Activated naive CD8-positive, alpha-beta T cell treated with anti-CD3 and anti-CD28 coated beads for 36 hours (primary cell): Measurements from ENCODE around the gene RASGRP3. TPM values are rescaled to one million over a fixed set of nuclear protein-coding genes. Genes with fewer than 3 reads are reported as not detected.
A peak's percentile ranks its signal among the peaks of the same experiment; 100 is the strongest.

ENCODE experiments used
- DNase-seq: peaks from one replicate; pipeline ENCODE4 v3.0.0; 2021
- H3K27ac Mint-ChIP-seq: one replicate; pipeline ENCODE4 v1.8.0; 2022; ENCODE audit warnings: mild to moderate bottlenecking, moderate library complexity, mixed read lengths
- H3K27me3 Mint-ChIP-seq: one replicate; pipeline ENCODE4 v1.8.0; 2022; ENCODE audit warnings: mild to moderate bottlenecking, mixed read lengths
- H3K36me3 Mint-ChIP-seq: one replicate; pipeline ENCODE4 v1.8.0; 2021; ENCODE audit warnings: mild to moderate bottlenecking, mixed read lengths
- H3K4me1 Mint-ChIP-seq: one replicate; pipeline ENCODE4 v1.8.0; 2021; ENCODE audit warnings: mixed read lengths
- H3K4me3 Mint-ChIP-seq: one replicate; pipeline ENCODE4 v1.8.0; 2022; ENCODE audit warnings: mild to moderate bottlenecking, moderate library complexity, mixed read lengths
- H3K9me3 Mint-ChIP-seq: one replicate; pipeline ENCODE4 v1.8.0; 2022; ENCODE audit warnings: mixed read lengths
- total RNA-seq, 2 experiments: library from RNA; stranded (reverse); gene quantifications; one replicate each; pipeline ENCODE4 v1.2.3, GENCODE V29; 2021

The RASGRP3 gene
- total RNA-seq, 2 experiments from 2014 or later, result 5.5 to 5.8 TPM

DNA sequence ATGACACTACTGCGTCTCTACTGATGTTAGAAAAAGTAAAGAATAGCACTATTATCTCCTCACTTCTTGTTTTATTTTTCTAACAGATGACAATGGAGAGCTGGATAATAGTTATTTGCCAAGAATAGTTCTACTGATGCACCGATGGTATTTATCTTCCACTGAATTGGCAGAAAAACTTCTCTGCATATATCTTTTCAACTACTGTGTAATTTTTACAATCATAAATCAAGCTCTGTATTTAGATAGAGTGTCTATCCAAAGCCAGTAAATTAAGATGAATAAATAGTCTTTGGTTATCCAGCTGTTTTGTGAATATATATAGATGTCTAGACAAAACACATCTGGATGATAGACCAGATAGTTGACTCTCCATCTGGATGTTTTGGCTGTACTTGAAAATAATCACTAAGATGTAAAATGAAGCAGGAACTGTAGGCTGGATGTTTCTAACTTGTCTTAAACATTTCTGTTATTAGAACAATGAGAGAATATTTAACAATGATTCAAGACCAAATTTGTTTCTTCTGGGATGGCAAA, 40.1 kb downstream of the RASGRP3 start:
- no peak for DNase-seq
- no peaks in the 10 kb centered on the region for H3K4me1 Mint-ChIP-seq
- H3K27me3 Mint-ChIP-seq, result no peaks in the 10 kb centered on the region
- H3K36me3 Mint-ChIP-seq, result peaks cover 6% of the 10 kb centered on the region
- no peak overlapping the region for H3K27ac Mint-ChIP-seq
- no peaks in the 10 kb centered on the region for H3K9me3 Mint-ChIP-seq
- H3K4me3 Mint-ChIP-seq, result no peak overlapping the region

DNA sequence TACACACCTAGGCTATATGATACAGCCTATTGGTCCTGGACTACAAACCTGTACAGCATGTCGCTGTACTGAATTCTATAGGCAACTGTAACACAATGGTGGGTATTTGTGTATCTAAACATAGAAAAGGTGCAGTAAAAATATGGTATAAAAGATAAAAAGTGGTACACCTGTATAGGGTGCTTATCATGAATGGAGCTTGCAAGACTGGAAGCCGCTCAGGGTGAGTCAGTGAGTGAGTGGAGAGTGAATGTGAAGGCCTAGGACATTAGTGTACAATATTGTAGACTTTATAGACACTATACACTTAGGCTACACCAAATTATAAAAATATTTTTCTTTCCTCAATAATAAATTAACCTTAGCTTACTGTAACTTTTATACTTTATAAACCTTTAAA, 41.8 kb downstream of the RASGRP3 start:
- Mint-ChIP-seq H3K4me3 (no peak overlapping the region), H3K27me3 (no peaks in the 10 kb centered on the region), H3K27ac (no peak overlapping the region), H3K4me1 (no peaks in the 10 kb centered on the region), H3K36me3 (peaks cover 7% of the 10 kb centered on the region), H3K9me3 (no peaks in the 10 kb centered on the region)
- DNase-seq, result no peak

DNA sequence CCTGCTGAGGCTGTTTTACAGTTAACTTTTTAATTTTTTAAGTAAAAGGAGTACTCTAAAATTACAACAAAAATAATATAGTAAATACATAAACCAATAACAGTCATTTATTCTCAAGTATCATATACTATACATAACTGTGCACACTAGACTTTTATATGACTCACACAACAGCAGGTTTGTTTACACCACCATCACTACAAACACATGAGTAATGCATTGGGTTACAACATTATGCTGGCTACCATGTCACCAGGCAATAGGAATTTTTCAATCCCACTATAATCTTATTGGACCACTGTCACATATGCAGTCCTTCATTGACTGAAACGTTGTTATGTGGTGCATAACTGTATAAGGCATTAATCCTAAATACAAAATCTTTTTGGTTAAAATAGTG, 42.5 kb downstream of the RASGRP3 start:
- no peak for DNase-seq
- Mint-ChIP-seq H3K4me1 (no peaks in the 10 kb centered on the region), H3K27ac (no peak overlapping the region), H3K9me3 (no peaks in the 10 kb centered on the region), H3K4me3 (no peak overlapping the region), H3K27me3 (no peaks in the 10 kb centered on the region), H3K36me3 (peaks cover 9% of the 10 kb centered on the region)

DNA sequence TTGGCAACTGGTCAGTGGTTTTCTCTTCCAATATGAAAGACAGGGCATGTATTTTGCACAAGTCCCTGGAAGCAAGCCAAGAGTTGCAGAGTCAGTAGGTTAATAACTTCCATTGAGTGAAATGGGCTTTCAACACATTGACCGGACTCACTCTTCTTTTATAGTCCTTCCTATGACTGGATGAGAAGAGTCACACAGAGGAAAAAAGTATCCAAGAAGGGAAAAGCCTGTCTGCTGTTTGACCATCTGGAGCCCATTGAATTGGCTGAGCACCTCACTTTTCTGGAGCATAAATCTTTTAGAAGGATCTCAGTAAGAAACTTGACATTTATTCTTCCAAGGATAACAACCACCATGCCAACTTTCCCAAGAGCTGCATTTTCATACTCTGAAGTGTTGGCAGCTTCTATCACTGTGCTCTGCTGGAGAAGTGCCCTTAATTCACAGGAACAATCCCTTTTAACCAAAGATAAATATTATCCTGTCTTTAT, 45.4 kb downstream of the RASGRP3 start:
- Mint-ChIP-seq H3K36me3 (peaks cover 5% of the 10 kb centered on the region), H3K9me3 (no peaks in the 10 kb centered on the region), H3K4me3 (no peak overlapping the region), H3K4me1 (peaks cover 12% of the 10 kb centered on the region), H3K27me3 (no peaks in the 10 kb centered on the region), H3K27ac (no peak overlapping the region)
- no peak for DNase-seq

DNA sequence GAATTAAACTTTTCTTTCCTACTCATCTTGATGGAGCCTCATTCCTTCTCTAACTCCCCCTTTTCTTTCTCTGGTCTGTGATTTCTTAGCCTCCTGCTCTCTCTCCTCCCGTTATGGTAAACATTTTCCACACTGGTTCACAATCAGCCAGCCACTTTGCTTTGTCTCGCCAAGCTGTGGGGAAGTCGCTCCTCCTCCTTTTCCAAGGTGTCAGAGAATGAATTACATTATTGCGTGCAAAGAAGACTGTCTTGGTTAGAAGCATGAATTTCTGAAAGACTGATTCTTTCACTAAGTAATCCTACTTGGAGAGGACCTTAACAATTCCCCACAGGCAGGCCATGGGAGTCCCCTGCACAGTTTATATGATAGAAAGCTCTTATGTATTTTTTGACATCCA, 46.1 kb downstream of the RASGRP3 start:
- no peaks in the 10 kb centered on the region for H3K9me3 Mint-ChIP-seq
- no peak for DNase-seq
- peaks cover 10% of the 10 kb centered on the region for H3K36me3 Mint-ChIP-seq
- H3K27me3 Mint-ChIP-seq, result no peaks in the 10 kb centered on the region
- no peak overlapping the region for H3K27ac Mint-ChIP-seq
- peaks cover 17% of the 10 kb centered on the region for H3K4me1 Mint-ChIP-seq
- no peak overlapping the region for H3K4me3 Mint-ChIP-seq

DNA sequence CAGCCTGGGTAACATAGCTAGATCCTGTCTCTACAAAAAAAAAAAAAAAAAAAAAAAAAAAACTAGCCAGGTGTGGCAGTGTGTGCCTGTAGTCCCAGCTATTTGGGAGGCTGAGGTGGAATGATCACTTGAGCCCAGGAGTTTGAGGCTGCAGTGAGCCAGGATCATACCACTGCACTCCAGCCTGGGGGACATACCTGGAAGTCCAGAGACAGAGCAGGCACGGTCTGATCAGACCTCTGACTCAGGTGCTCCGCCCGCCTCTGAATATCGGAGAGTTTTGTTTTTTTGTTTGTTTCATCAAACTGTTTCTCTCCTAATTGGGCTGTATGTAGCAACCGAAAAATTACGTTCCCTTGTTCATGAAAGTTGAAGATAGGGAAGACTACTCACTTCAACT, 49.2 kb downstream of the RASGRP3 start:
- no peak for DNase-seq
- Mint-ChIP-seq H3K36me3 (peaks cover 12% of the 10 kb centered on the region), H3K9me3 (no peaks in the 10 kb centered on the region), H3K27me3 (no peaks in the 10 kb centered on the region), H3K4me3 (no peak overlapping the region), H3K27ac (peak overlapping the region; percentile 81), H3K4me1 (peaks cover 30% of the 10 kb centered on the region)

DNA sequence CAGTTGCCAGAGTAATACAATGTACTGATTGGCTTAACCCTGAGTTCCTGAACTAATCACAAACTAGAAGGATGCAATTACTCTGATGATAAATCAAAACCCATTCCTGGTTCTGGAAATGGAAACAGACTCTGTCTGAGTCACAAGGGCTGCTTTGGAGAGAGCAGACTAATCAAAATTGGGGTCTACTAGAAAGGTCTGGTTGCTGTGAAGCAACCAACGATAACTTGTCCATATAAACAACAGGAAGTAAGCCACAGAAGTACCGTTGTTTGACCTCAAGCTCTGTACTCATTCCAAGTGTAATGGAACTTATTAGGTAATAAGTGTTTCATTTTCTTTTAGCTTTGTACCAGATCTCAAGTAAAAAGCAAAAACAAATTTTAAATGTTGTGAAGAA, 49.7 kb downstream of the RASGRP3 start:
- no peak for DNase-seq
- H3K27ac Mint-ChIP-seq, result peak overlapping the region; percentile 81
- no peaks in the 10 kb centered on the region for H3K27me3 Mint-ChIP-seq
- no peak overlapping the region for H3K4me3 Mint-ChIP-seq
- H3K9me3 Mint-ChIP-seq, result no peaks in the 10 kb centered on the region
- H3K36me3 Mint-ChIP-seq, result peaks cover 12% of the 10 kb centered on the region
- peaks cover 30% of the 10 kb centered on the region for H3K4me1 Mint-ChIP-seq

DNA sequence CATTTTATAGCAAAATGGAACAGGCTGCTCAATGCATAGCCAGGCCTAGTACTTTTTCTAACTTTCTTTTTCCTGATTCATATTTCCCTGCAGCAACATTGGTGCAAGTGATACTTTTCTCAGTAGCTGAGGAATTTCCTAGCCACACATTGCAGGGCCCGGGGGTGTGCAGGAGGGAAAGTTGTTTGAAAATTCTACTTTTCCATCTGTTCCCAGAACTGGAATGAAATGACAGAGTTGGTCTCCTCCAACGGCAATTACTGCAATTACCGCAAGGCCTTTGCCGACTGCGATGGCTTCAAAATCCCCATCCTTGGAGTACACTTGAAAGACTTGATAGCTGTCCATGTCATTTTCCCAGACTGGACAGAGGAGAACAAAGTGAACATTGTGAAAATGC, 50.5 kb downstream of the RASGRP3 start:
- no peak for DNase-seq
- Mint-ChIP-seq H3K4me1 (peaks cover 30% of the 10 kb centered on the region), H3K9me3 (no peaks in the 10 kb centered on the region), H3K27me3 (no peaks in the 10 kb centered on the region), H3K4me3 (no peak overlapping the region), H3K36me3 (peaks cover 12% of the 10 kb centered on the region), H3K27ac (peak overlapping the region; percentile 81)

DNA sequence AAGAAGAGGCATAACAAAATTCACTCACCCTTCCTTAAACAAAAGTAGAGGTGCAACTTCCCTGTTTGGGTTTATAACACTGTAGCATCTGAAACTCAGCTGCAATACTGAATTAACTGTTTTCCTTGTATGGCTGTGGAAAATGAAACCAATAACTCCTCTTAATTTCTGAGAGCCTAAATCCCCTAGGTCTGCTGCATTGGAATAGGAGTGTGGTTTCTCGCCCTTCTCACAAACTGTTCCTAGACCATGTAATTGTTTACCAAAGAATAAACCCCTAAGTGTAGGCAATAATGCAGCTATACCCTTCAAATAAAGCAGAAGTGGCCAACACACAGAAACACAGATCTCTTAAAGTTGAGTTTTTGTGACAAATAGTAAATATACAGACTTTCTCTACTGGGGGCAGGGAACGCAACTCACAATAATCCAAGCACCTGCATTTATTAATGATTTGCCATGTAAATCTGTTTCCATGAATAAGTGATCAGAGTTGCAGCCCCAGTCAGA, 52.0 kb downstream of the RASGRP3 start:
- Mint-ChIP-seq H3K4me1 (peaks cover 30% of the 10 kb centered on the region), H3K36me3 (peaks cover 10% of the 10 kb centered on the region), H3K27me3 (no peaks in the 10 kb centered on the region), H3K9me3 (no peaks in the 10 kb centered on the region), H3K4me3 (no peak overlapping the region), H3K27ac (peak overlapping the region; percentile 36)
- no peak for DNase-seq

DNA sequence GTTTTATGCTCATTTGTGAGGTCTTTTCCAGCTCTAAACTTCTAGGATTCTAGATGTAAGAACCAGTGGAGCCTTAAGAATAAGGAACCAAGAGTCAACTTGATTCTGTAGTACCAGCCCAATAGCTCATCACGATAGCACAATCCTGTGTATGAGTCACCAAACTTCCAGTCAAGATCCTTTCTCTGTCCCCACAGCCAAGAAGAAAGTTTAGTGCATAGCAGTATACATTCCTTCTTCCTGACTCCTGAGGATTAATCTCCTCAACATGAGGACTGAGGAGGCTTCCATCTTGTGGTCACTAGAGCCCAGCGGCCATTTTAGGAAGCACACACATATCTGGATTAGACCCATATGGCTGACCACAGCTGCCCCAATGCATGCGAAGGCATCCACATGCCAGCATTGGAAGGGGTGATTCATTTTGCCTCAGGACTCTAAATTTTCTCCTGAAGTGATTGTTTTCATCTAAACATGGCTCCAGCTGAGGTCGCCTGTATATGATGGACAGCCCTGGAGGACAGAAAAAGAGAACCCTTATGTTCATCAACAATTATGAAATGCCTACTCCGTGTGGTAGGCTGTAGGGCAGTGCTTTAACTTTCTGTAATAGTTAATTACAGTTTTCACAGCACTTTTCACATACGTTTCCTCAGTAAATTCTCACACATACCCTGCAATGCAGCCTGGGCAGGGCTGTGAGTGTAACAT, 53.5 kb downstream of the RASGRP3 start:
- no peak overlapping the region for H3K27ac Mint-ChIP-seq
- H3K9me3 Mint-ChIP-seq, result no peaks in the 10 kb centered on the region
- H3K4me1 Mint-ChIP-seq, result peaks cover 30% of the 10 kb centered on the region
- no peaks in the 10 kb centered on the region for H3K27me3 Mint-ChIP-seq
- no peak for DNase-seq
- H3K4me3 Mint-ChIP-seq, result no peak overlapping the region
- peaks cover 8% of the 10 kb centered on the region for H3K36me3 Mint-ChIP-seq

DNA sequence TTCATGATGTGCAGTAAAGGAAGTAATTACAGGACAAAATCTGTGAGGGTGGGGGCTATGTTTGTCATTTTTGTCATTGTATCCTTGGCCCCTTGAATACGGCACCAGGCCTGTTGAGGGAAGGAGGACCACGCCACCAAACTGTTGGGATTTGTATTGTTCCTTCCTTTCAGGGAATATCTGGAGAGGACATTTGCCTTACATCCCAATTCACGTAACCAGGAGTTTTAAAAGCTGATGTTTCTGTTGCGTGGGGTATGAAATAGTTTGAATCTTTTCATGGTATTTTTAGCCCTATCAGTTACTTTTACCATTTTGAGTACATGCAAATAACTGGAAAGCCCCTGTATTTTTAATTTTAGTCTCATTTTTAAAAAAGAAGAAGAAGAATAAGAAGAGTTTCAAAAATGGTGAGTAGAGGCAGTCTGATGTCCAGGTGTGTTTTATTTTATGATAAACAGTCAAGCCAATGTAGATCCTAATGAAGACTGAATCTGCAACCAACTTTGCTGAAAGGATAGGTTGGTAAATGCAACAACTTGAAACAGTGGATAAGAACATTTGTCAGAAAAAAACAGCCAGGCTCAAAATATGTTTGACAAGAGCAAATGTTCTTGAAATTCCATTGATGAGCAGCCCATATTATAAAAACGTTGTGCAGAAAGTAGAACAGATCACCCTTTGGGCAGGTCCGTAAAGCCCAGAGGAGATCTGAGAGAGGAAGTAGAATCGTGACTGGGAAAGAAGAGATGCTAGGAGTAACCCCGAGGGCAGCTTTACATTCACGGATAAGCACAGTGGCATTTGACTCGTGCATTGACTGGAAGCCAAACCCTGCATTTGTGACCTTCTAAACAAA, 54.5 kb downstream of the RASGRP3 start:
- no peak overlapping the region for H3K27ac Mint-ChIP-seq
- no peaks in the 10 kb centered on the region for H3K9me3 Mint-ChIP-seq
- H3K4me1 Mint-ChIP-seq, result peaks cover 27% of the 10 kb centered on the region
- no peak for DNase-seq
- H3K36me3 Mint-ChIP-seq, result peaks cover 8% of the 10 kb centered on the region
- no peak overlapping the region for H3K4me3 Mint-ChIP-seq
- H3K27me3 Mint-ChIP-seq, result no peaks in the 10 kb centered on the region

DNA sequence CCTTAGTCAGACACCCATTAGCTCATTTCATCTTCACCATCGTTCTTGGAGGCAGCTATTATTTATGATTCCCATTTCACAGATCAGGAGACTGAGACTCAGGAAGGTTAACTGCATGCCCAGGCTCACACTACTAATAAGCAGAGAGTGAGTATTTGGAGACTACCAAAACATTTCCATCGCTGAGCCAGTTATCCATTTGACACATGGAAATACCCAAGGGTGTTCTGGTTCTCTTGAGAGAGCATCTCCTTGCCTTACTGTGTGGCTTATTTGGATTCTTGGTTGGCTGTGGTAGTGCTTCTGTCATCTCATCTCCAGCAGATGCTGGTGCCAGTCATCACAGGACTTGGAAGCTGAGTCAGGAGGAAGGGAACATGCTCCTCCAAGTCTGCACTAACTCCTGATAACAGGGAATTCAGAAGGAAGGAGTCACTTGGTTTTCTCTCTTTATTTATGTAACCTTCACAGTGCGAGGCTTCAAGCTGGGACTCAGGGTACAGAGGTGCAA, 55.2 kb downstream of the RASGRP3 start:
- Mint-ChIP-seq H3K27ac (peak overlapping the region; percentile 57), H3K27me3 (no peaks in the 10 kb centered on the region), H3K9me3 (no peaks in the 10 kb centered on the region), H3K36me3 (peaks cover 10% of the 10 kb centered on the region), H3K4me1 (peaks cover 21% of the 10 kb centered on the region), H3K4me3 (no peak overlapping the region)
- no peak for DNase-seq

DNA sequence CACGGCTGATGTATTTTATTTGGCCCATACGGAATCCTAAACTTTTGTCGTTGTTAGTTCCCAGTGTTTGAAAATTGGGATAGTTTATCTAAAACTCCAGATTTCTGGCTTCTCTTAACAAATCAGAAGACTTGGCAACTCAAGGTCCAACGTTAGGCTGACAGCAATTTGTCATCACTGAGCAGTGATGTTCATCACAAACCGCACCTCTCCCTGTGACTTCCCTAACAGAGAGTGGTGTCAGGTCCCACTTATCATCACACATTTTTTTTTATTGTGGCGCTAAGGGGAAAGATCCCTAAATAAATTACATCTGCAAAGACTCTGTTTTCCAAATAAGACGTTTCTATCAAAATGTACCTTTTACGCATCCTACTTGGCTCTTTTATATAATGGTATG, 55.7 kb downstream of the RASGRP3 start:
- no peak overlapping the region for H3K4me3 Mint-ChIP-seq
- H3K27ac Mint-ChIP-seq, result no peak overlapping the region
- DNase-seq, result no peak
- no peaks in the 10 kb centered on the region for H3K9me3 Mint-ChIP-seq
- no peaks in the 10 kb centered on the region for H3K27me3 Mint-ChIP-seq
- peaks cover 12% of the 10 kb centered on the region for H3K36me3 Mint-ChIP-seq
- peaks cover 17% of the 10 kb centered on the region for H3K4me1 Mint-ChIP-seq

DNA sequence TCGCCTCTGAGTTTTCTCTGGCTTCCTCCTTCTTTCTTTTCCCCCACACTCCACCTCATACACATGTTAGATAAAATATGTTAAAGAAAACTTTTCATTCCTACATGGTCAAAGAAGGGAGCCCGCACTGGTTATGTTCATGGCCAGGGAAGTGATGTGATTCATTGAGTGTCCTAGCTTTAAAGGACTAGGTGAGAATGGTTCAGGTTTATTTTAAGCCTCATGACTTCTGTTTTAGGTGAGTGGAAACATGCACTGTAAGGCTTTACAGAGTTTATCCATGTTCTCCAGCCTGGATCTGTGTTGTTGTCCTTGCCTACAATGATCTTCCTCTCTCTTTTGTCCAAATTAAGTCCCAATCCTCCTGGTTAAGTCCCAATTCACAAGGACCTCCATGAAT, 56.5 kb downstream of the RASGRP3 start:
- Mint-ChIP-seq H3K27ac (no peak overlapping the region), H3K4me1 (peaks cover 9% of the 10 kb centered on the region), H3K4me3 (no peak overlapping the region), H3K9me3 (no peaks in the 10 kb centered on the region), H3K36me3 (peaks cover 6% of the 10 kb centered on the region), H3K27me3 (no peaks in the 10 kb centered on the region)
- no peak for DNase-seq

DNA sequence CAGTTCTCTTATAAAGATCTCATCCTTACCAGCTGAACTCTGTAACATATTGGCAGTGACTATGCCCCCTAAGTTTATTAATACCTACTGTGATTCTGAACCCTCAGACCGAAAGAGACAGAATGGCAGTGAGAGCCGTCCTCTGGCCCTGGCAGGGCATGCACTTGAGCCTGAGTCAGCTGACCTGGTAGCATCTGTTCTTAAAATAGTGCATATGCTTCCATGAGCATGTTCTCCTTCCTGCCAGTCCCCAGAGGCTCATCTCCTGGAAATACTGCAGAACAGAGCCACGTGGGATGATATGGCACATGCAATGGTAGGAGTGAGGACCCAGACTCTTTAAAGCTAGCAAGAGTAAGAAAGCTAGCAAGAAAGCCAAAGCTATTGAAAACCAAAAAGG, 59.0 kb downstream of the RASGRP3 start:
- Mint-ChIP-seq H3K4me3 (no peak overlapping the region), H3K27me3 (no peaks in the 10 kb centered on the region), H3K27ac (no peak overlapping the region), H3K9me3 (no peaks in the 10 kb centered on the region), H3K4me1 (no peaks in the 10 kb centered on the region), H3K36me3 (peaks cover 6% of the 10 kb centered on the region)
- no peak for DNase-seq
